Right renal pelvis (tissue), 4 donors: ENCODE measurements around the gene PPP6C. TPM values are rescaled to one million over a fixed set of nuclear protein-coding genes. Genes with fewer than 3 reads are reported as not detected.

Experiments used
- DNase-seq, 4 donors: peaks; one replicate each; pipeline ENCODE4 v3.0.0-alpha.2; 2013; ENCODE audit warnings: low read depth in 4 of 4, low spot score in 3 of 4, missing footprints in 1 of 4
- polyA plus RNA-seq, 4 donors: library from polyadenylated mRNA; unstranded; fragments of 120-200 nt; gene quantifications; one replicate each; pipeline ENCODE4 v1.2.1, GENCODE V29; 2013; ENCODE audit not compliant: insufficient read length in 4 of 4

The PPP6C gene
- polyA plus RNA-seq, 4 donors: 52.4 to 65.2 (median 62.5) TPM

DNA sequence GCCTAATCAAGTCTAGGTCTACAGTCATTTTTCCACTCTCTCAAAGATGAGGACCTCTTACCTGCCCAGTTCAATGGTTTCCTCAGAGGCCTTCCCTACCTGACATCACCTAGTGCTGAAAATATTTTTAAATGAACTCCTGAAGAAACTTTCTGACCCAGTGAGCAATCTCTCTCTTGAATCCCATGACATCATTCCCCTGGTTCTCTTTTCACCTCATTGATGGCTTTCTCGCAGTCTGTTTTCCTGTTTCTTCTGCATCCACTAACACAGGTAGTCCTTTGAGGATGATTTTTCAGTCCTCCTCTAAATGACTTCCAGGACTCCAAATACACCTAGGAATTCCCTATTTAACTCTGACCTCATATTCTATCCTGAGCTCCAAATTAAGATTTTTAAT, 86.6 kb downstream of the PPP6C start:
- DNase-seq: no peak

DNA sequence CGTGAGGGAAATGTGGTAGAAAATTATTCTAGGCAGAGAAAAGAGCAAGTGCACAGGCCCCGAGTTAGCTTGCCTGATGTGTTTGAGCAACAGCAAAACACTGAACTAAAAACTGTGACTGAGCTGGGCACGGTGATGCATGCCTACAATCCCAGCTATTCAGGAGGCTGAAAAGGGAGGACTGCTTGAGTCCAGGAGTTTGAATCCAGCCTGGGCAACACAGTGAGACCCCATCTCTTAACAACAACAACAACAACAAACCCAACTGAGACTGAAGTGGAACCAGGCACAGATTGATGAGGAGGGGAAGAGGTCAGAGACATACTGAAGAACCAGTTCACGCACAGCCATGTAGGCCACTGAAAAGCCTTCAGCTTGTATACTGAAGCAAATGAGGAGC, 88.8 kb downstream of the PPP6C start:
- no peak for DNase-seq

DNA sequence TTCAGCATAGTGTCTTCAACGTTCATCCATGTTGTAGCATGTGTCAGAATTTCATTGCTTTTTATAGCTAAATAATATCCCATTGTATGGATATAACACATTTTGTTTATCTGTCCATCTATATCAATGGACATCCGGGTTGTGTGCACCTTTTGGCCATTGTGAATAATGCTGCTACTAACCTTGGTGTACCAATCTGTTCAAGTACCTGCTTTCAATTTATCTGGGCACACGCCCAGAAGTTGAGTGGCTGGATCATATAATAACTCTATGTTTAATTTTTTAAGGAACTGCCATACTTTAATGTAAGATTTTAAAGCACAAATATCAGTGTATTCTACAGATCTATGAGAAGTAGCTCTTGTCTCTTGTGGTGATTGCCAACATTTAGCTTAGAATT, 89.8 kb downstream of the PPP6C start:
- no peak for DNase-seq

Other genes with a start within 250 kb of the PPP6C start
- 10 to 100 TPM; 14.5 to 15.7 (median 15.0) TPM for gene GOLGA1, start 248.7 kb downstream of the PPP6C start, polyA plus RNA-seq
- gene SCAI, start 46.3 kb downstream of the PPP6C start, polyA plus RNA-seq: 10 to 100 TPM in 3 of 4 donors, 1 to 10 TPM in 1; 8.9 to 12.4 (median 11.0) TPM
- gene RABEPK, start 10.7 kb upstream of the PPP6C start, polyA plus RNA-seq: 10 to 100 TPM; 20.9 to 23.2 (median 21.9) TPM
- gene HSPA5, start 51.5 kb upstream of the PPP6C start, polyA plus RNA-seq: 100 to 1,000 TPM; 404 to 466 (median 435) TPM
- 10 to 100 TPM; 27.3 to 31.7 (median 29.5) TPM for gene GAPVD1, start 72.0 kb upstream of the PPP6C start, polyA plus RNA-seq